ENCODE results near the gene TMEM201. TPM values are rescaled to one million over a fixed set of nuclear protein-coding genes. Genes with fewer than 3 reads are reported as not detected.

The TMEM201 gene
- total and polyA plus RNA-seq, 9 of the 15 experiments (the other 6 are each of a cell fraction or from before 2014, with no cell fraction given) = 0.42 to 51.3 (median 7.4) TPM

DNA sequence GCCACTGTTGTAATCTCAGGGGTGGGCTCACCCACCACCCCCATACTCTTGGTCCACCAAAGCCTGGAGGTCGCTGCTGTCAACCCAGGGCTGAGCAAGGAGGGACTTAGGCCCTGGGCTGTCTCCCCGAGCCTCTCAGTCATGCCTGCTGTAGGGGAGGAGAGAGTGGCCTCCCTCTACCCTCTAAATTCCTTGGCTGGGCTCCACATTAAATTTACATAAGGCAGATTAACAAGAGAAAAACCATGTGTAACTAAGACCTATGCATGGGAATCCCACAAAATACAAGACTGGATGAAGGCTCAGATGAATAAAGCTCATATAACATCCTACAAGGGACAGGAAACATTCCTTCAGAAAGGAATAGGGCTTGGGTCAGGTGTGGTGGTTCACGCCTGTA is 61.1 kb downstream of the TMEM201 start (continued):
- TF ChIP-seq CREB3L1 (IDR thresholded peaks at IDR 0.05; ENCODE audit: borderline replicate concordance, low read depth) = no peak

DNA sequence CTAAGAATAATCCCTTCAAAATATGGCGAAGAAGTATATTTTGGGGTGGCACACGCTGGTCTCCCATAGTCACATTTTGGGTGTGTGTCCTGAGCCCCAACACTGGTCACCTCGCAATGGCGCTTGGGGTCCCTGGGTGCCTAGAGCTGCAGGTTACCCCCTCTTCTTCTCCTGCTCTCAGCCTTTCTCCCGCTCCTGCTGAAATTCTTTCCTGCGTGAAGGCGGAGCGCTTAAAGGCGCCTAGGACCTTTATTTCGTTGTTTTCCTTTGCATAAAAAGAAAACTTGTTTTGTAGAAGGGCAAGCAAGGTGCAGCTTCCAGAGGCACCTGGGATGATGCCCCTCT is 62.5 kb downstream of the TMEM201 start:
- H3K4me3 ChIP-seq = peak overlapping the region; percentile 48
- no TSS peak for BruUV-seq (replicated peaks)
- peaks cover 6 to 9% of the 10 kb centered on the region in 2 experiments; a peak in 3 of 5 replicates for H3K27me3 ChIP-seq (ENCODE audit: control insufficient read depth in 2 of 2, insufficient read depth in 2 of 2, low read length in 2 of 2)
- POLR2A ChIA-PET = interaction anchor here (1.1 kb wide), 2 partner anchors 14 to 31 kb away, joined by 3 to 4 read pairs; no protein-coding TSS in a partner anchor
- DNase-seq (ENCODE audit: extremely low read depth in 1 of 4, low spot score in 3 of 4) (no peak), ATAC-seq (no peak), FAIRE-seq (no peak)
- peak overlapping the region in 1 of 2 experiments; percentile 87; a peak in 1 of 4 replicates for H3K9ac ChIP-seq (ENCODE audit: insufficient read depth in 1 of 2, low read depth in 2 of 2, low read length in 2 of 2)
- no peaks in the 10 kb centered on the region for H3K79me2 ChIP-seq (ENCODE audit: control insufficient read depth, insufficient read depth, low read length)
- TF ChIP-seq CBX8 (IDR thresholded peaks at IDR 0.05; ENCODE audit: borderline replicate concordance, extremely low read depth, low read depth, low read length, poor library complexity, severe bottlenecking) = peak; percentile 77
- no peak for TF ChIP-seq ZNF79 (CRISPR knock-in tag; IDR thresholded peaks at IDR 0.05; ENCODE audit: low read depth)
- 33% methylated on average over 10 of the region's 10 CpGs for WGBS (ENCODE audit: insufficient coverage, low coverage, missing lambda C conversion rate)
- CTCF ChIA-PET (ENCODE audit: low intra/inter-chr PET ratio) = interaction anchor here (0.6 kb wide), 1 partner anchor 70 kb away, joined by 3 read pairs; no protein-coding TSS in a partner anchor
- peaks cover 6 to 36% of the 10 kb centered on the region in 2 experiments; a peak in 3 of 5 replicates for H3K4me1 ChIP-seq (replicated peaks in 1 of 2; ENCODE audit: control insufficient read depth in 2 of 2, insufficient read depth in 2 of 2, low read length in 2 of 2)
- H3K9me1 ChIP-seq (ENCODE audit: control insufficient read depth, insufficient read depth, low read length) = no peaks in the 10 kb centered on the region
- H2AFZ ChIP-seq (ENCODE audit: low read depth, low read length) = peak overlapping the region; percentile 35; the same call in 1 of the 2 replicates
- no peaks in the 10 kb centered on the region for H4K20me1 ChIP-seq (replicated peaks; ENCODE audit: control insufficient read depth, insufficient read depth, low read length)
- intact Hi-C loops (cut with micrococcal nuclease) (no loop called here), in situ Hi-C loops (cut with MboI) (no loop called here)
- H3K36me3 ChIP-seq (ENCODE audit: control insufficient read depth, insufficient read depth, low read length) = no peaks in the 10 kb centered on the region
- H3K4me2 ChIP-seq (ENCODE audit: insufficient read depth, low read length) = peak overlapping the region; percentile 24; the same call in 1 of the 2 replicates
- no peak overlapping the region for H3K27ac ChIP-seq (ENCODE audit: extremely low read depth, low read depth, low read length)
- no peaks in the 10 kb centered on the region for H3K9me3 ChIP-seq (replicated peaks; ENCODE audit: control insufficient read depth, insufficient read depth, low read depth, low read length)

Data from K562 (cell line).